ENCODE results near the gene FN3K. TPM values are rescaled to one million over a fixed set of nuclear protein-coding genes. Genes with fewer than 3 reads are reported as not detected.

FN3K gene
- total RNA-seq, 2 experiments from 2014 or later = 5.2 TPM

- ATAC-seq (ENCODE audit: low read depth) (no peak), DNase-seq (no peak)
- peaks cover 3% of the 10 kb centered on the region for H3K27me3 Mint-ChIP-seq
- no peak overlapping the region for H3K4me3 Mint-ChIP-seq
- peaks cover 2% of the 10 kb centered on the region for H3K4me1 Mint-ChIP-seq
- POLR2A ChIA-PET = interaction anchor here (1.9 kb wide), 1 partner anchor 19 kb away, joined by 5 read pairs; the partner anchor contains the start of gene FN3KRP
- H3K36me3 Mint-ChIP-seq = peaks cover 7% of the 10 kb centered on the region
- H3K27ac Mint-ChIP-seq = no peak overlapping the region
- H3K9me3 Mint-ChIP-seq = peaks cover 8% of the 10 kb centered on the region
Measured at GRCh38 chr17:82697808-82698064, 37.7 kb upstream of the FN3K start.

- peaks cover 8% of the 10 kb centered on the region for H3K9me3 Mint-ChIP-seq
- H3K27ac Mint-ChIP-seq = peak within 1 kb of the TSS; percentile 42
- POLR2A ChIA-PET = interaction anchor here (0.6 to 1.9 kb wide), 2 partner anchors 18 to 73 kb away, joined by 5 read pairs; partner anchors contain the start of gene FN3KRP
- DNase-seq = peak; percentile 95
- peak; percentile 99 for ATAC-seq (ENCODE audit: low read depth)
- H3K4me1 Mint-ChIP-seq = peaks cover 2% of the 10 kb centered on the region
- peaks cover 7% of the 10 kb centered on the region for H3K36me3 Mint-ChIP-seq
- H3K4me3 Mint-ChIP-seq = peak within 1 kb of the TSS; percentile 79
- peaks cover 3% of the 10 kb centered on the region for H3K27me3 Mint-ChIP-seq
Measured at GRCh38 chr17:82698065-82698973, 37.1 kb upstream of the FN3K start, which contains the start of gene RAB40B. TSS of gene RAB40B (minus strand) at chr17:82698698. CDS start at chr17:82698596, 102 bp downstream.

- ATAC-seq (ENCODE audit: low read depth) = no peak
- Mint-ChIP-seq H3K9me3 (peaks cover 8% of the 10 kb centered on the region), H3K36me3 (peaks cover 7% of the 10 kb centered on the region), H3K27me3 (peaks cover 3% of the 10 kb centered on the region), H3K4me3 (peak overlapping the region; percentile 79), H3K4me1 (peaks cover 2% of the 10 kb centered on the region), H3K27ac (no peak overlapping the region)
- no peak for DNase-seq
- POLR2A ChIA-PET = no interaction called here
Measured at GRCh38 chr17:82698974-82699442, 36.4 kb upstream of the FN3K start.

GRCh38 chr17:82699551-82699950, 35.9 kb upstream of the FN3K start:
- DNase-seq = no peak
- Mint-ChIP-seq H3K4me3 (peak overlapping the region; percentile 79), H3K27ac (no peak overlapping the region), H3K9me3 (peaks cover 4% of the 10 kb centered on the region), H3K36me3 (peaks cover 3% of the 10 kb centered on the region), H3K27me3 (peaks cover 3% of the 10 kb centered on the region), H3K4me1 (peaks cover 2% of the 10 kb centered on the region)
- ATAC-seq (ENCODE audit: low read depth) = no peak
- POLR2A ChIA-PET = no interaction called here

- H3K9me3 Mint-ChIP-seq = no peaks in the 10 kb centered on the region
- no peak for ATAC-seq (ENCODE audit: low read depth)
- no peak for DNase-seq
- H3K27ac Mint-ChIP-seq = no peak overlapping the region
- H3K36me3 Mint-ChIP-seq = no peaks in the 10 kb centered on the region
- H3K4me3 Mint-ChIP-seq = no peak overlapping the region
- H3K27me3 Mint-ChIP-seq = peaks cover 5% of the 10 kb centered on the region
- H3K4me1 Mint-ChIP-seq = peaks cover 2% of the 10 kb centered on the region
- POLR2A ChIA-PET = interaction anchor here (0.7 kb wide), 1 partner anchor 27 kb away, joined by 4 read pairs; no protein-coding TSS in a partner anchor
Measured at GRCh38 chr17:82702231-82702927, 33.0 kb upstream of the FN3K start.

GRCh38 chr17:82703036-82703745, 32.2 kb upstream of the FN3K start:
- Mint-ChIP-seq H3K27me3 (peaks cover 3% of the 10 kb centered on the region), H3K27ac (no peak overlapping the region), H3K4me3 (no peak overlapping the region), H3K36me3 (no peaks in the 10 kb centered on the region), H3K4me1 (peaks cover 2% of the 10 kb centered on the region), H3K9me3 (no peaks in the 10 kb centered on the region)
- no peak for ATAC-seq (ENCODE audit: low read depth)
- no peak for DNase-seq
- POLR2A ChIA-PET = no interaction called here

GRCh38 chr17:82703935-82704865, 31.2 kb upstream of the FN3K start:
- no peak overlapping the region for H3K4me3 Mint-ChIP-seq
- peaks cover 3% of the 10 kb centered on the region for H3K27me3 Mint-ChIP-seq
- no peak overlapping the region for H3K27ac Mint-ChIP-seq
- POLR2A ChIA-PET = no interaction called here
- DNase-seq = no peak
- ATAC-seq (ENCODE audit: low read depth) = no peak
- no peaks in the 10 kb centered on the region for H3K9me3 Mint-ChIP-seq
- peaks cover 1% of the 10 kb centered on the region for H3K4me1 Mint-ChIP-seq
- H3K36me3 Mint-ChIP-seq = no peaks in the 10 kb centered on the region

GRCh38 chr17:82704886-82705285, 30.5 kb upstream of the FN3K start:
- H3K4me3 Mint-ChIP-seq = no peak overlapping the region
- peaks cover 3% of the 10 kb centered on the region for H3K27me3 Mint-ChIP-seq
- ATAC-seq (ENCODE audit: low read depth) (no peak), DNase-seq (no peak)
- POLR2A ChIA-PET = no interaction called here
- H3K4me1 Mint-ChIP-seq = no peaks in the 10 kb centered on the region
- no peaks in the 10 kb centered on the region for H3K36me3 Mint-ChIP-seq
- no peaks in the 10 kb centered on the region for H3K9me3 Mint-ChIP-seq
- no peak overlapping the region for H3K27ac Mint-ChIP-seq

- DNase-seq = no peak
Measured at GRCh38 chr17:82705756-82706155, 29.7 kb upstream of the FN3K start.

GRCh38 chr17:82709024-82709675, 26.3 kb upstream of the FN3K start:
- Mint-ChIP-seq H3K9me3 (no peaks in the 10 kb centered on the region), H3K4me3 (no peak overlapping the region), H3K27me3 (peaks cover 3% of the 10 kb centered on the region), H3K27ac (no peak overlapping the region), H3K36me3 (no peaks in the 10 kb centered on the region), H3K4me1 (no peaks in the 10 kb centered on the region)
- ATAC-seq (ENCODE audit: low read depth) (no peak), DNase-seq (no peak)
- POLR2A ChIA-PET = no interaction called here

More at GRCh38 chr17:82705756-82706155, 29.7 kb upstream of the FN3K start:
- Mint-ChIP-seq H3K36me3 (no peaks in the 10 kb centered on the region), H3K27me3 (peaks cover 3% of the 10 kb centered on the region), H3K9me3 (no peaks in the 10 kb centered on the region), H3K4me3 (no peak overlapping the region), H3K27ac (no peak overlapping the region), H3K4me1 (no peaks in the 10 kb centered on the region)
- ATAC-seq (ENCODE audit: low read depth) = no peak
- POLR2A ChIA-PET = no interaction called here

GRCh38 chr17:82709676-82710498, 25.5 kb upstream of the FN3K start:
- Mint-ChIP-seq H3K9me3 (no peaks in the 10 kb centered on the region), H3K27ac (no peak overlapping the region), H3K36me3 (no peaks in the 10 kb centered on the region), H3K27me3 (peaks cover 3% of the 10 kb centered on the region), H3K4me1 (no peaks in the 10 kb centered on the region), H3K4me3 (no peak overlapping the region)
- POLR2A ChIA-PET = no interaction called here
- DNase-seq (no peak), ATAC-seq (ENCODE audit: low read depth) (no peak)
